WTC11 (cell line): ENCODE measurements around the gene HOXD13. TPM values are rescaled to one million over a fixed set of nuclear protein-coding genes. Genes with fewer than 3 reads are reported as not detected.

Experiments used
- ATAC-seq: fragments of 200-7000 bp; cut with Tn5 transposase; 2 replicates; pipeline ENCODE4 v1.10.0; 2021; ENCODE audit warnings: mild to moderate bottlenecking, moderate library complexity
- CTCF ChIA-PET: fragments of 300-600 bp; sonication (Branson Sonifier 250); formaldehyde crosslinking; loops from one replicate; lab custom pipeline; 2021; ENCODE audit warnings: antibody characterized with exemption; lab: Charles Lee
- POLR2A ChIA-PET: fragments of 350-600 bp; sonication (Branson Sonifier 250); formaldehyde crosslinking; loops from one replicate; lab custom pipeline; 2021; ENCODE audit warnings: antibody characterized with exemption; lab: Charles Lee
- DNase-seq: peaks from one replicate; pipeline ENCODE4 v3.0.0; 2021; ENCODE audit warnings: low spot score
- H3K27ac Mint-ChIP-seq: 2 replicates; pipeline ENCODE4 v1.8.0; 2021; ENCODE audit warnings: mixed read lengths
- H3K27me3 Mint-ChIP-seq: 2 replicates; pipeline ENCODE4 v1.8.0; 2021; ENCODE audit warnings: low read depth, mild to moderate bottlenecking, moderate library complexity, mixed read lengths
- H3K36me3 Mint-ChIP-seq: 2 replicates; pipeline ENCODE4 v1.8.0; 2021; ENCODE audit warnings: mixed read lengths
- H3K4me1 Mint-ChIP-seq: 2 replicates; pipeline ENCODE4 v1.8.0; 2022; ENCODE audit warnings: mixed read lengths
- H3K4me3 Mint-ChIP-seq: 2 replicates; pipeline ENCODE4 v1.8.0; 2021; ENCODE audit warnings: mild to moderate bottlenecking, moderate library complexity, mixed read lengths
- H3K9me3 Mint-ChIP-seq: 2 replicates; pipeline ENCODE4 v1.8.0; 2021; ENCODE audit warnings: mixed read lengths
- AR ChIP-seq: fragments of 250-450 bp; sonication (Bioruptor Pico); IDR thresholded peaks from 2 replicates; pipeline ENCODE4 v1.9.0; 2021; ENCODE audit warnings: mild to moderate bottlenecking
- CTCF ChIP-seq: fragments of 200-600 bp; IDR thresholded peaks from 2 replicates; pipeline ENCODE4 v1.8.0; 2022; ENCODE audit warnings: antibody characterized with exemption
- EMX1 ChIP-seq: fragments of 250-450 bp; sonication (Bioruptor Pico); IDR thresholded peaks from 2 replicates; pipeline ENCODE4 v1.8.0; 2021; ENCODE audit warnings: mild to moderate bottlenecking
- ERG ChIP-seq: fragments of 250-450 bp; sonication (Bioruptor Pico); IDR thresholded peaks from 2 replicates; pipeline ENCODE4 v1.8.0; 2021; ENCODE audit warnings: mild to moderate bottlenecking
- ESRRA ChIP-seq: sonication (generic); formaldehyde crosslinking; IDR thresholded peaks from 2 replicates; pipeline ENCODE4 v1.8.1; 2022; ENCODE audit warnings: mild to moderate bottlenecking, missing genetic modification reagents, borderline replicate concordance
- FOXP1 ChIP-seq: sonication (generic); formaldehyde crosslinking; IDR thresholded peaks from 2 replicates; pipeline ENCODE4 v1.8.0; 2022; ENCODE audit warnings: missing genetic modification reagents, mild to moderate bottlenecking, moderate library complexity, borderline replicate concordance
- GTF2I ChIP-seq: fragments of 250-450 bp; sonication (Bioruptor Pico); conservative IDR thresholded peaks from 2 replicates; pipeline ENCODE4 v1.4.0; 2021; ENCODE audit warnings: mild to moderate bottlenecking
- MXD4 ChIP-seq: fragments of 250-450 bp; sonication (Bioruptor Pico); IDR thresholded peaks from 2 replicates; pipeline ENCODE4 v1.8.0; 2021; ENCODE audit warnings: mild to moderate bottlenecking, moderate library complexity, borderline replicate concordance
- NFYB ChIP-seq: sonication (generic); formaldehyde crosslinking; conservative IDR thresholded peaks from 2 replicates; pipeline ENCODE4 v1.8.0; 2022; ENCODE audit warnings: low read depth, missing genetic modification reagents
- NR3C1 ChIP-seq: sonication (generic); formaldehyde crosslinking; conservative IDR thresholded peaks from 2 replicates; pipeline ENCODE4 v1.8.1; 2023; ENCODE audit warnings: low read depth, mild to moderate bottlenecking, missing genetic modification reagents
- USF1 ChIP-seq: sonication (generic); formaldehyde crosslinking; IDR thresholded peaks from 2 replicates; pipeline ENCODE4 v1.8.0; 2022; ENCODE audit warnings: mild to moderate bottlenecking, missing genetic modification reagents
- USF2 ChIP-seq: sonication (generic); formaldehyde crosslinking; IDR thresholded peaks from 2 replicates; pipeline ENCODE4 v1.8.1; 2023; ENCODE audit warnings: mild to moderate bottlenecking, missing genetic modification reagents, moderate library complexity
- ZNF138 ChIP-seq: sonication (generic); formaldehyde crosslinking; conservative IDR thresholded peaks from 2 replicates; pipeline ENCODE4 v1.8.1; 2022; ENCODE audit warnings: mild to moderate bottlenecking, moderate library complexity, missing genetic modification reagents
- ZNF423 ChIP-seq: fragments of 250-450 bp; sonication (Bioruptor Pico); IDR thresholded peaks from 2 replicates; pipeline ENCODE4 v2.1.2; 2022; ENCODE audit warnings: mild to moderate bottlenecking, moderate library complexity
- ZNF532 ChIP-seq: fragments of 250-450 bp; sonication (Bioruptor Pico); IDR thresholded peaks from 2 replicates; pipeline ENCODE4 v1.9.0; 2021; ENCODE audit warnings: mild to moderate bottlenecking, borderline replicate concordance
- ZSCAN18 ChIP-seq: fragments of 250-450 bp; sonication (Bioruptor Pico); IDR thresholded peaks from 2 replicates; pipeline ENCODE4 v2.1.2; 2022; ENCODE audit warnings: mild to moderate bottlenecking, moderate library complexity
- total RNA-seq: library from RNA; stranded (reverse); gene quantifications from 3 replicates; pipeline ENCODE4 v1.2.3, GENCODE V29; 2021

Gene HOXD13
- total RNA-seq, 1 experiment from 2014 or later = not detected

- peaks cover 98% of the 10 kb centered on the region for H3K27me3 Mint-ChIP-seq
- no peaks in the 10 kb centered on the region for H3K9me3 Mint-ChIP-seq
- peaks cover 3% of the 10 kb centered on the region; the same call in 1 of the 2 replicates for H3K36me3 Mint-ChIP-seq
- H3K4me1 Mint-ChIP-seq = peaks cover 49% of the 10 kb centered on the region
- TF ChIP-seq FOXP1 (no peak), USF1 (CRISPR knock-in tag) (0 out of 2 replicates have a peak, but pooled peaks have one; percentile 7), ZNF423 (CRISPR knock-in tag) (peak; percentile 49; the same call in 1 of the 2 replicates), ERG (CRISPR knock-in tag) (0 out of 2 replicates have a peak, but pooled peaks have one; percentile 64), NR3C1 (CRISPR knock-in tag) (no peak), ZSCAN18 (CRISPR knock-in tag) (0 out of 2 replicates have a peak, but pooled peaks have one; percentile 55), CTCF (peak; percentile 98), MXD4 (CRISPR knock-in tag) (peak; percentile 77; the same call in 1 of the 2 replicates)
- DNase-seq = peak; percentile 90
- H3K27ac Mint-ChIP-seq = no peak overlapping the region
- CTCF ChIA-PET = interaction anchor here (0.6 to 4.6 kb wide), 20 partner anchors 8 to 1383 kb away, joined by 3 to 56 read pairs (median 4); partner anchors contain the start of genes HOXD13 and LNPK
- H3K4me3 Mint-ChIP-seq = peak overlapping the region; percentile 81
- ATAC-seq = peak; percentile 77
- POLR2A ChIA-PET = no interaction called here
Measured at GRCh38 chr2:176079831-176080539, 12.5 kb upstream of the HOXD13 start.

GRCh38 chr2:176080540-176081375 is 11.8 kb upstream of the HOXD13 start:
- H3K36me3 Mint-ChIP-seq = peaks cover 3% of the 10 kb centered on the region; the same call in 1 of the 2 replicates
- H3K27me3 Mint-ChIP-seq = peaks cover 98% of the 10 kb centered on the region
- no peak overlapping the region for H3K27ac Mint-ChIP-seq
- CTCF ChIA-PET = interaction anchor here (0.6 to 4.6 kb wide), 14 partner anchors 9 to 1384 kb away, joined by 3 to 56 read pairs (median 4); partner anchors contain the start of gene HOXD13
- H3K4me1 Mint-ChIP-seq = peaks cover 47% of the 10 kb centered on the region
- no peaks in the 10 kb centered on the region for H3K9me3 Mint-ChIP-seq
- POLR2A ChIA-PET = no interaction called here
- peak overlapping the region; percentile 63 for H3K4me3 Mint-ChIP-seq
- ATAC-seq (peak; percentile 4), DNase-seq (peak; percentile 59)
- TF ChIP-seq EMX1 (CRISPR knock-in tag) = no peak
- TF ChIP-seq NFYB (CRISPR knock-in tag) = no peak
- no peak for TF ChIP-seq ZNF532 (CRISPR knock-in tag)
- TF ChIP-seq ZNF138 (CRISPR knock-in tag) = no peak
- TF ChIP-seq USF2 (CRISPR knock-in tag) = no peak
- TF ChIP-seq ZNF423 (CRISPR knock-in tag) = no peak
- 0 out of 2 replicates have a peak, but pooled peaks have one; percentile 35 for TF ChIP-seq ESRRA
- no peak for TF ChIP-seq GTF2I (CRISPR knock-in tag)
- TF ChIP-seq AR (CRISPR knock-in tag) = no peak
